Measurements from ENCODE around the gene TMEM132A. TPM values are rescaled to one million over a fixed set of nuclear protein-coding genes. Genes with fewer than 3 reads are reported as not detected.

Gene TMEM132A
- total and polyA plus RNA-seq, 8 donors = 8.4 to 142 (median 27.2) TPM

GRCh38 chr11:60916669-60917206, 7.5 kb upstream of the TMEM132A start:
- TF ChIP-seq POLR2AphosphoS5 (IDR thresholded peaks at IDR 0.05) = no peak
- intact Hi-C loops (cut with DNase I; ENCODE audit: low total_unique reads) = no loop called here
- WGBS, 5 donors = 55 to 64% (median 58%) methylated on average over 2 to 3 of the region's 3 CpGs

DNA sequence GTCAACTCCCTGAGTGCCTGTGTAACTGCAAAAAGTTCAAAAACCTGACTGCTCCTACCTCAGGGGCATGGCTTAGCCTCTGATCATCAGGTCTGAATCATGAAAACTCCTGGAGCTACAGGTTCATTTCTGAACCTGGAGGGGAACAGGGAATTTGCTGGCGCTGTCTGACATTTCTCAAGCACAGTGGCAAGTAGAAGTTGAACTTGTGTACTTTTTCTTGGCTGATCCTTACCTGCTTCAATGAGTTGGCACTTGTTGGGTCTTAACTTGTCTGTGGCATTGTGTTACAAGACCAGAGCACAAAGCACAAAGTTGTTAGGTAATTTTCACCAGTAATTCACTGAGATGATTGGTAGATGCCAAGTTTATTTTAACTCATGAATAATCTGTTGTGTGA, 7.0 kb upstream of the TMEM132A start:
- Histone ChIP-seq H3K36me3 (peaks cover 24 to 28% (median 28%) of the 10 kb centered on the region in 4 donors), H3K9me3 (no peaks in the 10 kb centered on the region), H3K4me3 (no peak overlapping the region), H3K27me3 (no peaks in the 10 kb centered on the region), H3K4me1 (peaks cover 28 to 75% (median 69%) of the 10 kb centered on the region in 4 donors), H3K27ac (peak overlapping the region in 2 of 5 donors; percentile 5 to 91)
- DNase-seq = no peak
- WGBS, 5 donors = 73 to 87% (median 85%) methylated on average over 1 of the region's 1 CpG
- TF ChIP-seq POLR2AphosphoS5 (IDR thresholded peaks at IDR 0.05) (no peak), POLR2A (IDR thresholded peaks at IDR 0.05) (no peak), CTCF (IDR thresholded peaks at IDR 0.05) (no peak), EP300 (IDR thresholded peaks at IDR 0.05) (no peak)
- intact Hi-C loops (cut with DNase I; ENCODE audit: low total_unique reads) = no loop called here

More at GRCh38 chr11:60916669-60917206, 7.5 kb upstream of the TMEM132A start:
- Histone ChIP-seq H3K27me3 (no peaks in the 10 kb centered on the region), H3K9me3 (no peaks in the 10 kb centered on the region), H3K4me3 (no peak overlapping the region), H3K27ac (peak overlapping the region in 2 of 5 donors; percentile 5 to 91), H3K36me3 (peaks cover 19 to 23% (median 23%) of the 10 kb centered on the region in 4 donors), H3K4me1 (peaks cover 28 to 75% (median 67%) of the 10 kb centered on the region in 4 donors)
- no peak for DNase-seq

- Histone ChIP-seq H3K27me3 (peaks cover 0 to 2% (median 0%) of the 10 kb centered on the region in 3 donors), H3K4me3 (no peak overlapping the region), H3K27ac (no peak overlapping the region), H3K36me3 (peaks cover 33 to 40% (median 39%) of the 10 kb centered on the region in 4 donors), H3K9me3 (no peaks in the 10 kb centered on the region), H3K4me1 (peaks cover 20 to 74% (median 68%) of the 10 kb centered on the region in 4 donors)
- no peak for DNase-seq
- 81 to 88% (median 82%) methylated on average over 4 of the region's 4 CpGs for WGBS, 5 donors
- intact Hi-C loops (cut with DNase I; ENCODE audit: low total_unique reads) = no loop called here
- TF ChIP-seq EP300 (IDR thresholded peaks at IDR 0.05) (no peak), CTCF (IDR thresholded peaks at IDR 0.05) (no peak), POLR2AphosphoS5 (IDR thresholded peaks at IDR 0.05) (no peak), POLR2A (IDR thresholded peaks at IDR 0.05) (no peak)
These were observed 5.9 kb upstream of the TMEM132A start for GRCh38 chr11:60918251-60918938.

GRCh38 chr11:60918939-60919265, 5.4 kb upstream of the TMEM132A start:
- intact Hi-C loops (cut with DNase I; ENCODE audit: low total_unique reads) = no loop called here
- H3K4me3 ChIP-seq = no peak overlapping the region
- H3K36me3 ChIP-seq = peaks cover 33 to 43% (median 40%) of the 10 kb centered on the region in 4 donors
- H3K27ac ChIP-seq = no peak overlapping the region
- peaks cover 0 to 7% (median 1%) of the 10 kb centered on the region in 3 donors for H3K27me3 ChIP-seq
- no peaks in the 10 kb centered on the region for H3K9me3 ChIP-seq
- TF ChIP-seq POLR2A (IDR thresholded peaks at IDR 0.05) (no peak), CTCF (IDR thresholded peaks at IDR 0.05) (no peak), POLR2AphosphoS5 (IDR thresholded peaks at IDR 0.05) (no peak), EP300 (IDR thresholded peaks at IDR 0.05) (no peak)
- peaks cover 24 to 77% (median 71%) of the 10 kb centered on the region in 4 donors for H3K4me1 ChIP-seq
- DNase-seq = no peak
- 38 to 66% (median 51%) methylated on average over 2 of the region's 2 CpGs for whole genome bisulfite sequencing, 5 donors

DNA sequence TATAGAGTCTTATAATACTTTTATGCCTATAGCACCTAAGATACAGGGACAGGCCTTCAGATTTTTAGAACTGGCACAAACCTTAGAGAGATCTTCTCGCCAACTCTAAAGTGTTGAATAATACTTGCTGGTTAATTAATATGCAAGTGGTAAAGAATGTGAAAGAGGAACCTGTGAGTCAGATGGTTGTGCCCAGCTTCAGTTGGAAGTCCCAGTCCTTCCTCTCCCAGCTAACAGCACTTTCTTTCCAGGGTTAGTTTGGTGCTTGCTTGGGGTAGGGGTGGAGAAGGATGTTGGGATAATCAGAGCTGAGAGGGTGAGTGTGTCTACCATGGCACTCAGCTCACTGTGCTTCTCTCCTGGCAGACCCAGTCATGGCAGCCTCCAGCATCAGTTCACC, 4.9 kb upstream of the TMEM132A start:
- Histone ChIP-seq H3K4me1 (peaks cover 28 to 80% (median 73%) of the 10 kb centered on the region in 4 donors), H3K36me3 (peaks cover 33 to 43% (median 40%) of the 10 kb centered on the region in 4 donors), H3K27ac (no peak overlapping the region), H3K4me3 (no peak overlapping the region), H3K9me3 (no peaks in the 10 kb centered on the region), H3K27me3 (peaks cover 0 to 11% (median 6%) of the 10 kb centered on the region in 3 donors)
- intact Hi-C loops (cut with DNase I; ENCODE audit: low total_unique reads) = no loop called here
- 83 to 92% (median 90%) methylated on average over 1 of the region's 1 CpG for WGBS, 5 donors
- TF ChIP-seq CTCF (IDR thresholded peaks at IDR 0.05) (no peak), EP300 (IDR thresholded peaks at IDR 0.05) (no peak), POLR2A (IDR thresholded peaks at IDR 0.05) (no peak), POLR2AphosphoS5 (IDR thresholded peaks at IDR 0.05) (no peak)
- no peak for DNase-seq

All from stomach (tissue), 9 donors.